Measurements from ENCODE around the gene ADGRL2. TPM values are rescaled to one million over a fixed set of nuclear protein-coding genes. Genes with fewer than 3 reads are reported as not detected.

ADGRL2 gene
- total RNA-seq, 1 experiment from 2014 or later: 34.2 TPM

GRCh38 chr1:81850495-81850894, 49.8 kb downstream of the ADGRL2 start:
- DNase-seq (ENCODE audit: low read depth, low spot score) (no peak), ATAC-seq (no peak)
- Histone ChIP-seq H3K27ac (ENCODE audit: low read length) (no peak overlapping the region), H3K9me3 (ENCODE audit: control insufficient read depth, insufficient read depth, low read depth, low read length) (no peaks in the 10 kb centered on the region), H3K27me3 (ENCODE audit: control insufficient read depth, insufficient read depth, low read length) (no peaks in the 10 kb centered on the region), H3K4me3 (ENCODE audit: low read depth in 2 of 2, low read length in 2 of 2) (no peak overlapping the region), H3K4me1 (ENCODE audit: control insufficient read depth, insufficient read depth, low read length) (no peaks in the 10 kb centered on the region), H3K36me3 (ENCODE audit: control insufficient read depth, insufficient read depth, low read length) (no peaks in the 10 kb centered on the region)
- ChIA-PET CTCF (no interaction called here), POLR2A (no interaction called here)
- intact Hi-C loops (cut with micrococcal nuclease; ENCODE audit: unreplicated experiment): no loop called here
- in situ Hi-C loops (cut with HindIII; ENCODE audit: low pct_unique_long_range_greater_than_20kb, low sequenced_read_pairs): no loop called here
- TF ChIP-seq TCF7L2 (IDR thresholded peaks at IDR 0.05; ENCODE audit: low read depth, low read length): no peak
- no peak for TF ChIP-seq SIN3A (IDR thresholded peaks at IDR 0.05; ENCODE audit: borderline replicate concordance, insufficient read depth, low read depth, low read length)
- no peak for TF ChIP-seq POLR2AphosphoS5 (IDR thresholded peaks at IDR 0.05; ENCODE audit: low read depth, low read length)
- TF ChIP-seq REST (IDR thresholded peaks at IDR 0.05; ENCODE audit: insufficient read depth in 1 of 2, low read depth in 2 of 2, low read length in 1 of 2): no peak
- no peak for TF ChIP-seq CTCF (IDR thresholded peaks at IDR 0.05)
- BruUV-seq (replicated peaks): no TSS peak

- in situ Hi-C loops (cut with HindIII; ENCODE audit: low pct_unique_long_range_greater_than_20kb, low sequenced_read_pairs): no loop called here
- POLR2A ChIA-PET: no interaction called here
- CTCF ChIA-PET: no interaction called here
- BruUV-seq (replicated peaks): no TSS peak
- no peaks in the 10 kb centered on the region for H3K27me3 ChIP-seq (ENCODE audit: control insufficient read depth, insufficient read depth, low read length)
- ATAC-seq (no peak), DNase-seq (ENCODE audit: low read depth, low spot score) (no peak)
- H3K36me3 ChIP-seq (ENCODE audit: control insufficient read depth, insufficient read depth, low read length): no peaks in the 10 kb centered on the region
- intact Hi-C loops (cut with micrococcal nuclease; ENCODE audit: unreplicated experiment): no loop called here
- no peak overlapping the region for H3K27ac ChIP-seq (ENCODE audit: low read length)
- no peak overlapping the region for H3K4me3 ChIP-seq (ENCODE audit: low read depth in 2 of 2, low read length in 2 of 2)
- TF ChIP-seq CTCF (IDR thresholded peaks at IDR 0.05) (no peak), TCF7L2 (IDR thresholded peaks at IDR 0.05; ENCODE audit: low read depth, low read length) (no peak), REST (IDR thresholded peaks at IDR 0.05; ENCODE audit: insufficient read depth in 1 of 2, low read depth in 2 of 2, low read length in 1 of 2) (no peak)
- no peaks in the 10 kb centered on the region for H3K4me1 ChIP-seq (ENCODE audit: control insufficient read depth, insufficient read depth, low read length)
- no peaks in the 10 kb centered on the region for H3K9me3 ChIP-seq (ENCODE audit: control insufficient read depth, insufficient read depth, low read depth, low read length)
Observed at GRCh38 chr1:81851217-81851616, 50.5 kb downstream of the ADGRL2 start.
